Activated CD8-positive, alpha-beta memory T cell treated with anti-CD3 and anti-CD28 coated beads for 4 hours (primary cell): ENCODE measurements around the gene BNIPL.

Experiments used
- DNase-seq, 2 donors: peaks; one replicate each; pipeline ENCODE4 v3.0.0-alpha.2; 2020; ENCODE audit warnings: low read depth in 2 of 2

The BNIPL gene

DNA sequence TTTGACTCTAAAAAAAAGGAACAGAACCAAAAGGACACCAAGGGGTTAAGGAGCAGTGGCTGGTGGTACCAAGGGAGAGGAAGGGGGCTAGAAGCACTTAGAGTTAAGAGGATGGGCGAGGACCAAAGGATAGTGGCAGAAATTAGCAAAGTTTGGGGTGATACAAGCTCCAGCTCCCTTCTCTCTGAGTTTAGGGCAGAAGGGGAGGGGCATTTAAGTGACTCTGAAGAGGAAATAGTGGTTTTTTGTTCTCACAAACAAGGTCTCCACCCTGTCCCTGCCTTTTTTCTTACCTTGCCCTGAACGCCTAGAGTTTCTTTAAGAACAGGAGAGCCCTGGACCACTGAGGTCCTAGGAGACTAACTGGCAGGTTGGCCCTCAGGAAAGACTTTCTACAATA lies 19.8 kb downstream of the BNIPL start:
- DNase-seq: no peak

DNA sequence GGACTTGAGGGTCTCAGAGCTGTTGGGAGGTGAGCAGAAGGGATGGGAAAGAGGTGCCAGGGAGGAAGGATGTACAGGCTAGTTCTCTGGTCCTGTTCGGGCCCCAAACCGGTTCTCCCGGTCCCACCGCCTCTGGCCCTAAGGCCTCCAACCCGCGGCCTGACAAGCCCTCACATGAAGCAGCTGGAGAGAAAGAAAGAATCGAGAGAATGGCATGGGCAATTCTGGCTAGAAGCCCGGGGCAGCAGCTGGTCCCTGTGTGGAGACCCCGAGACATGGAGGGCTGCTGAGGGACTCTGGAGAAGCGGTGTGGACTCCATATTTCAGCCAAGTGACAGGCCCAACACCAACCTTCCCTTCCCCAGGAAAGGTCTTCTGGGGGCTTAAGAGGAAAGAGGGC lies 22.3 kb downstream of the BNIPL start:
- DNase-seq: no peak

DNA sequence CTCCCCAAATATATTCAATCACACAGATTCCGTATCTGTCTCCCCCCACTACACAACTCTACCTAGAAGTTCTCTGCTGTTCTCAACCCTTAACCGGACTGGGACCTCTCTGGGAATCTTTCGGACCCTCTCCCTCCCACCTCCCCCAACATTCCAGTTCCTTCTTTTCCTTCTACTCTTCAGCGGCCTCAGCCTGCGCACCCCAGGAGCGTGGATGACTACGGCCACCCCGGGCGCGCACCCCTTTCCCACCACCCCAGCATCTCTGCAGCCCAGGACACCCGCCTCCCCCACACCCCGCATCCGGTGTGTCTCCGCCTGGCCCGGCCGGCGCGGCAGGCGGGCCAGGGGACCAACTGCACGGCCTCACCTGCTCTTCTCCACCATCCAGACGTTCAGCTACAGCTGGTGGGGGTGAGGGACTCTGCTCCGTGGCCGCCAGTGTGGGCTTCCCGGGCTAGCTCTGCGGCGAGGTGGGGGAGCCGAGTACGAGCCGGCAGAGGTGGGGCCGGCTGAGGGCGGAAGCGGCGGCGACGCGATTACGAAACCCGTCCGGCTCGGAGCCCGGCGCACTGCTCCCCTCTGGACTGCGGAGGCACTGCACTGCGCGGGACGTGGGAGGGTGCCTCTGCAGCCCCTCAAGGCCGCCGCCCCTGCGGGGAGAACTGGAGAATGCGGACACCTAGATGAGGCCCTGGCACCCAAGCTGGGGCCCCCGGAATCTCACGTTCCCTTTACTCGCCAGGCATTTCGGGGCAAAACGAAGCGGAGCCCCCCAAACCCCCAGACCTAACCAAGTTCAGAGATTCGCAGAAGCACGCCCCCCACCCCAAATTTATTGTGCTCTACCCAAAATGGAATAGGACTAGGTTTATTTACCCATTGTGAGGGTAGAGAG lies 23.0 kb downstream of the BNIPL start, which contains the start of gene CDC42SE1:
Gene CDC42SE1 (minus strand): TSS at position 514 of the 898 bp plus-strand sequence. CDS start 3,892 bp downstream, outside the sequence.
- peak; percentile 59 to 70 for DNase-seq

DNA sequence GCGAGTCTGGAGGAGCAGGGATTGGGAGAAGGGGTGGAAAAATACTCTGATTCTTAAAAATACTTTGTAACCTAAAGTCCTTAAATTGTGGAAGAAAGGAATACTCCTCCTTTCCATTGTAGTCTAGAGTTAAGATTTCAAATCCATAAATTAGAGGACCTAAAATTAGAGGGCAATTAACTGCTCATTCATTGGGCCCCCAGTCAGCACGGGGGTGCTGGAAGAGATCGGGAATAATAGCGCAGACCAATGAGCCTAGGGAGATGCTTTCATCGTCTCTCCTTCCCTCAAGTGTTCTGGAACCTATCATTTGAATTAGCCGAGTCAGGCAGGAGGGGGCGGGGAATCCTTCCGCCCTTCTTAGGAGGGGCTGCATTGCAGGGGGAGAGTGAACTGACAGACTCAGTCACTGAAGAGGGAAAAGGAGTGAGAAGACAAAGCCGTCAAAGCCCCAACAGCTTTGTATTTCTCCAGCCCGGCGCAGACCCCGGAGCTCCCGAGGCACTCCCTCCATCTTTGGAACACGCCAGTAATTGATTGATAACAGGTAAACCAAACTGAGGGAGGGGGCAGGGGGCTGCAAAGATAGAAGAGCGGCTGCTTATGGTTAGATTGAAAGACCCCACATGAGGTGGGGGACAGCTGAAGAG lies 23.7 kb downstream of the BNIPL start, which contains the start of gene MLLT11:
Gene MLLT11 (plus strand): TSS at position 391 of the 650 bp plus-strand sequence. CDS start 6,828 bp downstream, outside the sequence.
- DNase-seq: no peak

DNA sequence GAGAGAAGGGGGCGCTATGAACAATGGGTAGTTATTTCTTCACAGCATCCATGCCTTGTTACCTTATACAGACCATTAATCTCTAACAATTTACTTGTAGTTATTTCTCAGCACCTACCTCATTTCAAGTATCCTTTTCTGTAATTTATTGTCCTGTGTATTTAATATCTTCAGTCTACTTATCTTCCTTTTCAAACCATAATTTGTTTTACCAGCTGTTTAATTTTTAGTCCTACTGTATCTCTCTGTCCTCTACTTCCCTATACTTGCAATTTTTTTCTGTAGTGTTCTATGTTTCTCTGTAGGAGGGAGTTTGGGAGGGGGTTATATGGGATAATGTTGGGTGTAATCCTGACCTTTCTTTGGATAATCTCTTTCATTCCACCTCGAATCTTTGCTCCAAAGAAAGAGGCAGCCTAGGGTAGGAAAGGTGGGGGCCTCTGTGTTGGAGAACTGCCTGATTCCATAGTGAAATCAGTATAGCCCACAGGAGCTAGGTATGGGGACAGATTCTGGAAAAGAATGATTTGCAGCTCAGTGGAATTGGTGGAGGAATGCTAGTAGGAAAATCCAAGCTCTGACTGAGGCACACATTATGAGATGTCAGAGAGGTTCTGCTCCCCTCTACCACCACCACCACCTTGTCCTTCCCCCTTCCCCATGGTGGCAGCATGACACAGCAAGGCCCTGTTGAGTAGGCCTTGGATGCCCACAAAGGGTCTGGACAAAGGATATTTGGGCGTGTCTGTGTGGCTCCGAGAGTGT lies 24.5 kb downstream of the BNIPL start:
- DNase-seq: no peak

DNA sequence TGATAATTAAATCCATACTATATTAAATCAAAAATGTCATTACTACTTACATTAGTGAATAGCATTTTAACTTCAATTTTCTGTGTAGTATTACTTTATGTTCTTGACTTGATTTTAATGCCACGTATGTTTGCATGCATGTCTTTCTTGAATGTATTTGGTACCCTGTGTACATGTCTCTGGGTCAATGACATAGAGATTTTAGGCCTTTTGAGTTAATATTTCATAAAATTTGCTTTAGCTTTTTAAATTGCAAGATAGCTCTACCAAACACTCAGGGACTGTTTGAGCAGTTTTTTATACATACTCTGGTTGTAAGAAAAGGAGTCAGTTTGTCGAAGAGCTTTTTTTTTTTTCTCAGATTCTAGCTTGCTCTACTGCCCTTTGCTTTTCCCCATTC lies 25.3 kb downstream of the BNIPL start:
- no peak for DNase-seq

DNA sequence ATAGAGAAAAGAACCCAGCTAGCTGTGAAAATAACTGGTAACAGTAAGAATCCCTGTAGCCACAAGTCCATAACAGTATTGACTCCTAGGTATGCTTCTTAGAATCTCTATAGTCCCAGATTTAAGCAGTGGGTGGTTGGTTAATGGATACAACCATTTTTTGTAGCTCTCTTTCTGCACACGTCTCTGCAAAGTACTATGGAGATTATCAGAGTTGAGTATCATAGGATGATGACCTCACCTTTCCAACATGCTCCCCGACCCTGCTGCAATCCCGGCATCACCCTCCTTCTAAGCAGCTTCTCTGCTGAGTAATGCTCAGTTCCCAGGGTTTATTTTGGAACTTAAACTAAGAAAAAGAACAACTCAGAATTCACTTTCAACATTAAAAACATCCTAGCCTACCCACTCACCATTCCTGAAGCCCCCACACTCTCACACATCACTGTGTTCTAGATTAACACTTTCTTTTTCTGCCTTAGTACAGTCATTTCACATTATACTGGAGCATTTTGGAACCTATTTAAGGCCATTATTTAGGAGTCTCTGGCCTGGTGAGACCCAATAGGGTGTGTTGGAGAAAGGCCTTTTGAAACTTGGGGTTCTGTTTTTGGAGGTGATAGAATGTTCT lies 26.5 kb downstream of the BNIPL start:
- no peak for DNase-seq

DNA sequence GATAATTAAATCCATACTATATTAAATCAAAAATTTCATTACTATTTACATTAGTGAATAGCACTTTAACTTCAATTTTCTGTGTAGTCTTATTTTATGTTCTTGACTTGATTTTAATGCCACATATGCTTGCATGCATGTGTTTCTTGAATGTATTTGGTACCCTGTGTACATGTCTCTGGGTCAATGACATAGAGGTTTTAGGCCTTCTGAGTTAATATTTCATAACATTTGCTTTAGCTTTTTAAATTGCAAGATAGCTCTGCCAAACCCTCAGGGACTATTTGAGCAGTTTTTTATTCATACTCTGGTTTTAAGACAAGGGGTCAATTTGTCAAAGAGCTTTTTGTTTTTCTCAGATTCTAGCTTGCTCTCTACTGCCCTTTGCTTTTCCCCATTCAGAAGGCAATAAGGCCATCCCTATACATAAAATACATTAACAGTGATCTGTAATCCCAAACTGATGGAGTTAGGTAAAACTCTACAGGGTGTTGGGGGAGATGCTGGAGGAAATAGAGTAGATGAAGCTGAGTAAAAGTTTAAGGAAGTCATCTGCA lies 28.8 kb downstream of the BNIPL start:
- DNase-seq: no peak

DNA sequence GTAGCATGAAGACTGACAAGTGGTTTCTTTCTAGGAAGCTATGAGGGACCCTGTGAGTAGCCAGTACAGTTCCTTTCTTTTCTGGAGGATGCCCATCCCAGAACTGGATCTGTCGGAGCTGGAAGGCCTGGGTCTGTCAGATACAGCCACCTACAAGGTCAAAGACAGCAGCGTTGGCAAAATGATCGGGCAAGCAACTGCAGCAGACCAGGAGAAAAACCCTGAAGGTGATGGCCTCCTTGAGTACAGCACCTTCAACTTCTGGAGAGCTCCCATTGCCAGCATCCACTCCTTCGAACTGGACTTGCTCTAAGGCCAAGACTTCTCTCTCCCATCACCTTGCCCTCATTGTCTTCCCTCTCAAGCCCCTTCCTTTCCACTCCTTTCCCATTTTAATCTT lies 30.8 kb downstream of the BNIPL start:
- no peak for DNase-seq

DNA sequence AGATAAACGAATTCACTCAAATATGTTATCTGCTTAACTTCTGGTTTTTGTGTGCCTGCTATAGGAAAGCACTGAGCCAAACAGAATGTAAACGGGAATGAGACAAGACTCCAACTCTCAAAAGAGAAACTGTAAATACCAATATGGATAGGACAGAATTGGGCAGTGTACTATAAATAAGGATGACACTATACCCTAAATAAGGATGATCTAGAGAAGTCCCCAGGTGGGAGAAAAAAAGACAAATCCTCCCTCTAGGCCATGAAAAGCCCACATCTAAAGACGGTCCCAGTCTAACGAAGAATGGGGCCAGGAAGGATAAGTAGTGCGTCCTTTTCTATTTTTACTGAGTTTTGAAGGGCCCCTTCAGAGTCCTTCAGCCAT lies 32.7 kb downstream of the BNIPL start:
- no peak for DNase-seq

DNA sequence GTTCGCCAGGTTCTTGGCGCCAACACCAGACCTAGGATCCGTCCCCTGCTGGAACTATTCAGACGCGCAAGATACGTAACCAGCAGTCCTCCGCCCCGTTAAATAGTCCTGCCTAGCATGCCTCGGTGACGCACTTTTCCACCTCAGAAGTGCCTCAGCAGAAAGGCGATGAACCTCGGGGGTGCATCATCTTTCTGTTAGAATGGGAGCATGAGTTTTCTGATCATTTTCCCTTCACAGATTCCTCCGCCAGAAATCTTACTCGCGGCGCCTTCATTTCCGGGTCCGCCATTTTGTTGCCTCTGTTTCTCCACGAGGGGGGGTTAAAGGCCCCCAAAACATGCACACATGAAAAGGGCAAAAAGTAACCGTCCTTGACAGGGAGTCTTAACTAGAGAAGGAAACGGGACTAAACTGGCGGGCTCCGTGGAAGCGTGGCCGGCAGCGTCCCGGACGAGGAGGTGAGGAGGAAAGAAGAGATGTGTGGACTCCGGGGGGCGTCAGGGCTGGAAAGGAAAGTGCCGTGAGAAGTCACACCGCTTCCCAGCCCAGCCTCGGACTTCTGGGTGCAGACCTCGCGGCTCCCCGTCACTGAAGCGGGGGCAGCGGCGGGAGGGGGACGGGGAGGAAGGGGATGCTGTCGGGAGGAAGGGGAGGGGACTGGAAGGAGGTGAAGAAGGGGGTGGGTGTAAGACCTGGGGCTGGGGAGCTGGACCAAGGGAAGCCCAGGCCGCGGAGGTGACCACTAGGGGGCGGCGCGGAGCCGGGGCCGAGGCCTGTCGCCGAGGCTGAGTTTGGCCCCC lies 34.3 kb downstream of the BNIPL start, which contains the start of gene GABPB2:
Gene GABPB2 (plus strand): TSS at position 288 of the 803 bp plus-strand sequence. CDS start 17,429 bp downstream, outside the sequence.
- DNase-seq: peak; percentile 61 to 66

DNA sequence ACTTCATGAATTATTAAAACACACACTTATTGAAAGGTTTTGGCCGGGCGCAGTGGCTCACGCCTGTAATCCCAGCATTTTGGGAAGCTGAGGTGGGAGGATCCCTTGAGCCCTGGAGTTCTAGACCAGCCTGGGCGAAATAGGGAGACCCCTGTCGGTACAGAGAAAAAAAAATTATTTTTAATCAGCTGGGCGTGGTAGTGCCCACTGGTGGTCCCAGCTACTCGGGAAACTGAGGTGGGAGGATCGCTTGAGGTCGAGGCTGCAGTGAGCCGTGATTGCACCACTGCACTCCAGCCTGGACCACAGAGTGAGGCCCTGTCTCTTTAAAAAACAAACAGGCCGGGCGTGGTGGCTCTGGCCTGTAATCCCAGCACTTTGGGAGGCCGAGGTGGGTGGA lies 35.8 kb downstream of the BNIPL start:
- no peak for DNase-seq

DNA sequence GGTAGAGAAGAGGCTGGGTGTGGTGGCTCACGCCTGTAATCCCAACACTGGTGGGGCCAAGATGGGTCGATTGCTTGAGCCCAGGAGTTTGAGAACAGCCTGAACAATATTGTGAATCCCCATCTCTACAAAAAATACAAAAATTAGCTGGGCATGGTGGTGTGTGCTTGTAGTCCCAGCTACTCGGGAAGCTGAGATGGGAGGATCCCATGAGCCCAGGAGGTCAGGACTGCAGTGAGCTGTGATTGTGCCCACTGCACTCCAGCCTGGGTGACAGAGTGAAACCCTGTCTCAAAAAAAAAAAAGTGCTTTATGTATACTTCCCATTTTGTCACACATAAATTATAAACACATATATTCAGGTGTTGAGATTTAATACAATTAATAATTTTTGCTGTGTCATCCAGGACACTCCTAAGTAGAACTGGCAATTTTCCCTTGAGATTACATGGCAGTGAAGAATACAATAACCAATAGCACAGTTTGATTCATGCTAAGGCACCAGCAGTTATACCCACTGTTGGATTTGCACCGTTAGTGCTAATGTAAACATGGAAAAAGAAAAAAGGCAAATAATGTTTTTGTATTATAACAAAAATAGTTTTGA lies 49.7 kb downstream of the BNIPL start:
- no peak for DNase-seq
